ENCODE measurements around the gene COQ2.

GRCh38 chr4:83269256-83269655 is 15.3 kb downstream of the COQ2 start:
- TF ChIP-seq CTCF (IDR thresholded peaks at IDR 0.05; ENCODE audit: low read depth, low read length, poor library complexity, severe bottlenecking): no peak
- TF ChIP-seq EZH2phosphoT487 (IDR thresholded peaks at IDR 0.05; ENCODE audit: borderline replicate concordance, low read length): no peak
